DMS153 treated with DMSO at 0.1 percent for 48 hours (cell line): ENCODE data around the gene TMEM229B.

ENCODE experiments used
- DNase-seq: peaks from one replicate; lab custom pipeline; 2025; ENCODE audit not compliant: unreplicated experiment; lab: John Stamatoyannopoulos, UW

Gene TMEM229B

DNA sequence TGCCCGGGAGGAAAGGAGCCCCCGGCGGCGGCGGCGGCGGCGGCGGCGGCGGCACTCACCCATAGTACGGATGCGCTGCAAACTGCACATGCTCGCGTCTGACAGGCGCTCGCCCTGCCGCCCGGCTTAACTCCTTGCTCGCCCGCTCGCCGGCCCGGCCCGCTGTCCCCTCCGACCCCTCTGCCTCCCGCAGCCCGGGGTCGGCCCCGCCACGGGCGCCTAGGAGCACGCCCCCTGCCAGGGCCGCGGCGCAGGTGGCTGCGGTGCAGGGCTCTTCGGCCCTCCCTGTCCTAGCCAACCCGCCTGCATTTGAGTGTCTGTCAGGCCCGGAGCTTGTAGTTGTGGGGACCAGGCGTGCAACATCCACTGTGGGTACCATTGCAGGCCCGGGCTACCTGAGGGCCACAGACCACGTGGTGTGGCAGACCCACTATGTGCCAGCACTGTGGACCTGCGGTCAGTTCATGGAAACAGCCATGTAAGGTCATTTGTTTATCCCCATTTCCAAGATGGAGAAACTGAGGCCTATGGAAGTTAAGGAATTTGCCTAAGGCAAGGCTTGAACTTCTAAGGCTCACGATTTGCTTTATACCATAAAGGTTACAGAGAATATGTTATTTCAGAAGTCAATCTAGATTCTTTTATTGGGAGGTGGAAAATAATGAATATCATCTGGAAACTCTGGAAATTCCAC is 27.0 kb upstream of the TMEM229B start:
- no peak for DNase-seq

DNA sequence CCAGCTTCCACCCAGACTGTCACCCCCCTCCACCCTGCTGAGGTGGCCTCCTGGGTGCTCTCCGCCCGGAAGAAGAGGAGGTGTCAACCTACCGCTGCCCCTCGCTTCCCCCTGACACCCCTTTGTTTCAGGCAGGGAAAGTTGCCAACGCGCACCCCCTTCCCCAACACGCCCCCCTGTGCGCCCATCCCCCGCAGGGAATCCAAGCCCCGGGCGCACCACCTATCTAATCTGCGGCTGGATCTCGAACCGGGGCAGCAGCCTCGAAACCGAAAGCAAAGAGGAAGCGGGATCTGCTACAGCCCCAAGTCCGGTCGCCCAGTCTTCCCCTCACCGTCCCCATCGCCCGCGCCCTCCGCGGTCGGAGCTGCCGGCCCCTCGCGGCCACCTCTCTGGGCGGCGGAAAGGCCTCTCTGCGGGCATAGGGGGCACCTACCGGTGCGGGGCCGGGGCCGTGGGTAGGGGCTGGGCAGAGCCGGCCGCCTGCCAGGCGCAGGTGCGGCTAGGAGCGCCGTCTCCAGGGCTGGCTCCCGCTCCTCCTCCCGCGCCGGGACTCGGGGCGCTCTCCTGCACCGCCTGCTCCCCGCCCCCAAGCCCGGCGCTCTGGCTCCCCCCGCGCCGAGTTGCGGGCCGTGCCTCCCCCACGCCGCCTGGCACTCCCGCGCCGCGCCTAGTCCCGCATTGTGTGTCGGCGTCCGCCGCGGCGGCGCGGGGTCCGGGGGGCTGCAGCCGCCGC is 26.3 kb upstream of the TMEM229B start:
- DNase-seq = no peak

DNA sequence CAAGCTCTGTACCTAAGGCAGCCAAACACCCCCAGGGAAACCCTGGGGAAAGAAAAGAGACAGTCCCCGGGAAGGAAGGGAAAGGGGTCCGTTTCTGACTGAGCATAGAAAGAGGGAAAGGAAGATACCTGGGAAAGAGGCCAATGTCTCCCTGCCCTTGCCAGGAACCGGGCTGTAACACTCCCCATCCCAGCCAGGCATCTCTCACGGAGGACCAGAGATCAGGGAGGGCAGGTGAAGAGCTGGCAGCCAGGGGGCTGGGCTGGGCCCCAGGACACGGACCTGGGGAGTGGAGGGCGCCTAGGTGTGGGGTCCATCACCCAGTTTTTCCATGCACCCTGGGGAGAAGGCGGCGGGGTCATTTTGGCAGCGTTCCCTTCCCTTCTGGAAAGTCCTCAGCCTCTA is 25.7 kb upstream of the TMEM229B start:
- no peak for DNase-seq

DNA sequence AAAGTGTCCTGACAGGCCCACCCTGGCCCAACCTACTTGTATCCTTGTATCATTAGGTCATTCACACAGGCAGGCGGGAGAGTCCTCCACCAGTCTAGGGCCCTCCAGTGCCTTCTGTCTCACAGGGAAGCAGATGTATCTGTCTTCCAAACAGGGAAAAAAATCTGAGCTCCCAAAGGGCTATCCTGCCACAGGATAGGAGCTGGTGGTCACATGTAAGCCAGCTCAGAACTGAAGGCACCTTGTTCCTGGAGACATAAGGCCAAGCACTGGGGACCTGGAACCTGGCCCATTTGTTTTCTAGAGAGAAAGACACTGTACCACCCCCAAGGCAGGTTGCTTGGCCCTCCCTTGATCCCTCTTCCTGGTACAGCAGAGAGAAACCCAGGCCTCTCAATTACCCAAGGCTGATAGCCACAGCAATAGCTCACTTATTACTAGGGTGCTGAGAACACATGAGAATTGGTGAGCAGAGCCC is 25.1 kb upstream of the TMEM229B start:
- no peak for DNase-seq

DNA sequence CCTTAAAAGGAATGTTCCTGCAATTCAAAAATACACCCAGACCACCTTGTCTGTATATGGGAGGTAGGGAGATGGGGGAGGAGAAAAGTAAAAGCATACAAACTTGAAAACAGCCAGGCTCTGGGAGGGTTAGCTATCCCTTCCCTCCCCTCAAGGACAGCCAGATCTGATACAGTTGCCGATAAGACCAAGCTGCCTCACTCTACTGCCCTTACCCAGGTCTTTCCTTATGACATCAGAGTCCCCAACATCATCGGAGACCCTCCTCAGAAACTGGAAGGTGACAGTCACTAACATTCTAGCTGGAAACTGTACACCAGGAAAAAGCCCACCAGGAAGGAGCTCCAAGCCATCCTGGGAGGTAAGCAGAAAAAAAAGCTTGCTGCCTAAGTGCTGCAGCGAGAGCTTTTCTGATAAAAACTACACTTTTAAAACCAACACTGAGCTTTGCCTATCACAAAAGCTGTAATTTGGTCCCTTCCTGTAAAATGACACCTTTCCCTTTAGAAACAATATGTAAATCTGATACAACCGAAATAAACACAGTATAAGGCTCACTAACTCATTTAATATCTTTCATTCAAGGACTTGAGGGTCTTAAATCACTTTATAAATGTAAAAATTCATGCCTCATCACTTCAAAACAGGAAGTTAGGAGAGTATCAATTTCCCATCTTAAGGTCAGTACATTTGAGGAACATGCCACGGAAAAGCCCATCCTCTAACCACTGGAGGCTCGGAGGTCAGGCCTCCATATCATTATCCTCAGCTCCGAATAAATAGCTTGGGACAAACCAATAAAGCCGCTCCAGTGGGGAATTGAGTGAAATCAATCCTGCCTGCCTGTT is 24.2 kb upstream of the TMEM229B start:
- DNase-seq = no peak

DNA sequence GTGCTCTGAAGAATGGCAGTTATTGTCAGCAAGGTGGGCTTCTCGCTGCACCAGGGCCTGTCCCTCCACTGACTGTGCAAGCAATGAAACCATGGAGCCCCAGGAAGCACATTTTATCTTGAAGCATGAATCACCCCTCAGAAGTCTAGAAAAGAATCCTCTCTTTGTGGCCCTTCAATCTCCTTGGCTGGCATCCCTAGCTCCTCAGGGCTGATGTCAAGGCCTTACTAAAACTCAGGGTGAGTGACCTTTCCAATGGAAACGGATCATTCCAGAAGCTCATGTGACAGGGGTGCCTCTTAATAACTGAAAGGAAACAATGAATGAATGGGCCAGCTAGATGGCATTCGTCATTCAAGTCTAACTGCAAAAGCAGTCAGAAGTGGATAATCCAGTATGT is 22.3 kb upstream of the TMEM229B start:
- DNase-seq = no peak

DNA sequence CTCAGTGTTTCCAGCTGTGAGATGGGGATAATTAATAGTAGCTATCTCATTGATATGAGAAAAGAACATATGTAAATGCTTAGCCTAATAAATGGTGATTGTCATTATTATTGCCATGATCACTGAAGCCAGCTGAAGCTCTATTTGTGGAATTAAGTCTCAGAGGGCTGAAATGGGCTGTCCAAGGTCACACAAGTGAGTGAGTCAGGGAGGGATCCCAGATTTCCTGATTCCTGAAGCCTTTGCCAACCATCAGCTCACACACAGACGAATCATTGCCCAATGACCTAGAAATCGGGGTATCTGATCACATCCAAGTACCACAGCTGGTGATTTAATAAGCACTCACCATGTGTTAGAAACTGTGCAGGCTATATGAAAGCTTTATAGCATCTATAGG is 21.6 kb upstream of the TMEM229B start:
- no peak for DNase-seq

DNA sequence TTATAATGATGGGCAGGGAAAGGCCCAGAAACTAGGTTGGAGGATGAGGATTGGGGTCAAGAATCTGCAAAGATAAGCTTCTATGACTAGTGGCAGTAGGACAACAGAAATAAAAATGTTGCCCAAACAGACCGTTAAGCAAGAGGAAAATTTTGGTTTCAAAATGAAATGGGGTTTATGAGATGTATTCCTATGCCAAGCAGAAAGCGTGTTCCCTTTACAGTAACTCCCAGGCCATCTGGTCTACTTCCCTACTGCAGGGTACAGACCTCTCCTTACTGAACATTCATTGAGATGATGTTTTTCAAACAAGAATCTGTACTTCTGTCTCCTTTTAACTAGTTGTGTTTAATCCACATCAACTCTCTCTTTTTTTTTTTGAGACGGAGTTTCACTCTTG is 20.4 kb upstream of the TMEM229B start:
- no peak for DNase-seq

DNA sequence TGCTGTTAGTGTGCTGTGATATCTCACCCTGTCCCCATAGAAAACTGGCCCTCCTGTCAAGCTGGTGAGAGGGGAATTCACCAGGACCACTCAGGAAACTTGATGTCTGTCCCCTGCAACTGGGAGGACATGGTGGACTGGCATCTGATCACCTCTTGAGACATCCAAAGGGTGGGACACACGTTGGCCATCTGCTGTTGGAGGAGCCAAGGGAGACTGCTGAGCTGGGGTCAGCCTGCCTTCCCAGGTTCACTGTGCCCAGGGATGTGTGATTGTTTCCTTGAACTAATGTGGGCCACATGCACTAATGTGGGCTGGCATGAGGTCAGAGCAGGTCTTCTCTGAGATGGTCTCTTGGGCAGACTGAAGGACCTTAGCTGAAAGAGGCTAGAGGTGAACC is 16.7 kb upstream of the TMEM229B start:
- no peak for DNase-seq

DNA sequence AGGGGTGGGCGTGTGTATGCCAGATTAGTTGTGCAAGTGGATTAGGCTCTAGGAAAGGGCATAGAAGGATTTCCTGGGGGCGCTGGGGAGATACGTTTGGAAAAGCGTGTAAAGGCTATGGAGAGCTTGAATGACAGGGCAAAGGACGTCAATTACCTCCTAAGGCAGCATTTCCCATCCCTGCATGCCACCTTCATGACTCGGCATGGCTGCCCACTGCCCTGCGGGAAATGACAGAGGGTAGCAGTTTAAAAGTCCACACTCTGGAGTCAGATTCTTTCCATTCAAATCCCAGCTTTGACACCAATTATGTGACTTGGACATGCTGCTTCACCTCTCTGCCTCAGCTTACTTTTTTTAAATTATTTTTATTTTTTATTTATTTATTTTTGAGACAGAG is 14.8 kb upstream of the TMEM229B start:
- no peak for DNase-seq

DNA sequence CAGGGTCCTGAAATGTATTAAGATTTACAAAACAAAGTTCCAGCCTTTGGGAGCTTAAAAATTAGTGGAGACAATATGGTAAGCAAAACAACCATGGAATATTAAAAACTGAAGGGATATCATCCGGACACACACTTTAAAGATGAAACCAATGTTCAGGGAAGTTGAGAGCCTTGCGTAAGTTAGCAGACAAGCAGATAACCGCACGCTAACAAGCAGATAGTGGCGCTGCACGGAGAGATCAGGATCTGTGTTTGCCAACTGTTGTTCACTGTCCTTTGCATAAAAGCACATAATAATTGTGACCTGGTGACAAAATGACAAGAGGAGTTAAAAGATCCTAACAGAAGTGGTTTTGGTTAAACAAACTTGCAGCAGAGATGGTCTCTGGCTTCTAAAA is 14.3 kb upstream of the TMEM229B start:
- DNase-seq = no peak

DNA sequence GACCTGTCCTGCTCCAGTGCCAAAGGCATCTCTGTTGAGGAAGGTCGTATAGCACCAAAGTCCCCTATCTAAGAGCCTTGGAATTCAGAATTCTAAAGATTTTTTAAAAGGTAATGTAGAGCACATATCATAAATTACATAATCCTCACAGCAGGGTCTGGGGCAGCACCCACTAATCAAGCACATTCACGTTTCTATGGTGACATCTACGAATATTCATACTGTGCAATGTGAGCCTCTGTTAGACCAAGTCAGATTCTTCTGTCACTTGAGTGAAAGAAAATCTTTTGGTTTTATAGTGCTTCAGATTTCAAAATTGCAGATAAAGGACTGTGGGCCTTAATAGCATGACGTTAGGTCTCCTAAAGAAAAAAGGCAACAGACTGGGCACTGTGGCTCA is 13.1 kb upstream of the TMEM229B start:
- DNase-seq = no peak

DNA sequence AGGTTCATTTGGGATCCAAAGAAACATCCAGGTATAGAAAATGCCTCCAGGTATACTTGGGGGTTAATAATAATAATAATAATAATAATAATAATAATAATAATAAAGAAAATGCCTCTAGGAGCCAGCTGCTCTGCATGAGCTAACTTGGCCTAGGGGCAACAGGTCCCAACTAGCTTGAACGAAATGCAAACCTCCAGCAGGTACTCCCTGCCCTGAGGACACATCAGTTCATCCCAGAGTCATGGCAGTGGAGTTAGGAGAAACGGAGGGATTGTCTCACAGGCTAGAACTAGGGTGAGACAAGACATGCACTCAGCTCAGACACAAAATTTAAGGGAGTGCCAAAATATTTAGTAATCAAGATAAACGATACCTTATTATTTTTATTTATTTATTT is 12.5 kb upstream of the TMEM229B start:
- no peak for DNase-seq

DNA sequence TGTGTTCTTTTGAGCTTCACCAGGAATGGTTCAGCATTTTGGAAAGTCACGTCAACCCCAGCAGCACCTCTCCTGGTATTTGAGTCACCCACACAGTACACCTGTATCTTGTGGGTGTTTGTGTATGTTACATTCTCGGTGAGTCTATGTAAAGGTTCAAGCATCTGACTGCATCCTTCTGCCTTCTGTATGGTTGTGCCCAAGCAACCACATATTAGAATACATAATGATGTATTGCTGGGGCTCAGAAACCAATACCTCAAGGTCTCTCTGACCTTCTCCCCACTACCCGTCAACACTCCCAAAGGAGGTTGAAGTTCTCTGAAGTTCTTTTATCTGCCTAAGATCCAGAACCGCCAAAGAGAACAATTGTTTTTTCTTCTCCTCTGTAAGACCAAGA is 9.2 kb upstream of the TMEM229B start:
- DNase-seq = no peak

DNA sequence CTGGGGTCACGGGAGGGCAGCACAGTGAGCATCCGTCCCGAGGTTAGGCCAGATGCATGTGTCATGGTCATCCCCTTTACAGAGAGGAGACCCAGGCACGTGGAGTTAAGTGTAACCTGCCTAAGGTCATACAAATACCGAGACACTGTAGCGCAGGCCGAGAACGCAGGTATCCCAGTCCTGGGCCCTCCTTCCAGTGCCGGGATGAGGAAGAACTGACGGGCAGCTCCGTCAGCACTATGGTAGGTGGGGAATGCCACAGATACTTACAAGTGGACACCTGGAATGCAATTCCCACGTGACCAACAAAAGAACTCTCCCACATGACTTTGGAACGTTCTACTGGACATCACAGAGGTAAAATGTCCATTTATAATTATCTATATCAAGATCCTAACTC is 8.7 kb upstream of the TMEM229B start:
- DNase-seq = no peak

DNA sequence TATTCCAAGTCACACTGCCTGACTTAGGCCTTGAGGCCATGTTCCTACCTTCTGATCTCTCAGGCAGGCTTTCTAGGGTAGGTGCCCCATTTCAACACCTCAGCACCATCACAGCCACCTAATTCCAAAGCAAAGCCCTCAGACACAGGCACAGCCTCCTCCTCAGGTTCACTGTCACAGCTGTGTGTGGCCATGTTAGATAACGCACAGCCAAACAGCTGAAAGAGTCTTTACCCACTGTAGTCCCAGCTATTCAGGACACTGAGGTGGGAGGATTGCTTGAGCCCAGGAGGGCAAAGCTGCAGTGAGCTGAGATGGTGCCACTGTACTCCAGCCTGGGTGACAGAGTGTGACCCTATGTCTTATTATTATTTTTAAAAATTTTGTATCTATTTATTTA is 7.3 kb upstream of the TMEM229B start:
- DNase-seq = no peak

DNA sequence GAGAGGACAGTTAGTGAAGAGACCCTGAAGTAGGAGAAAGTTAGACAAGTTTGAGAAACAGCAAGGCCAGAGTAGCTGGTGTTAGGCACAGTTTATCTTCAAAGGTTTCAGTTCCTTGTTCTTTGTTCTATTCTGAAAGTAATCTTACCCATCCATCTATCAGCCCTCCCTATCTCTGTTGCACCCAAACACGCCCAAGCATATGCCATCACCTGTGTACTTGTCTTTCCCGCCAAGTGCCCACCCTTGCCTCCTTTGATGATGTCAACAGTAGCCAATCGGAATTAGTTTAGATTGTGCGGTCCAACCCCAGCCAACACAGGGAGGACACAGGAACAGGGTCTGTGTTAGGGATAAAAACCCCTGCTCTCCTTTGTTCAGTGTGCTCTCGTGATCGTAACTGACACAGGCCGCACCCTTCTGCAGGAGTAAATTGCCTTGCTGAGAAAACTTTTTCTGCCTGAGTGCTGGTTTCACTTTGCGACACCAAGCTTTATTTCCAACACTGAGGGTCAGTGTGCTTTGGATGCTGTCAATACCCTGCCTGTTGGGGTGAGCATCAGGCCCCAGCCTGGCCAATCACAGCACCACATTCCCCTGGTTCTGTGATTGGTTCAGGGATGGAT is 4.7 kb upstream of the TMEM229B start:
- DNase-seq = no peak

DNA sequence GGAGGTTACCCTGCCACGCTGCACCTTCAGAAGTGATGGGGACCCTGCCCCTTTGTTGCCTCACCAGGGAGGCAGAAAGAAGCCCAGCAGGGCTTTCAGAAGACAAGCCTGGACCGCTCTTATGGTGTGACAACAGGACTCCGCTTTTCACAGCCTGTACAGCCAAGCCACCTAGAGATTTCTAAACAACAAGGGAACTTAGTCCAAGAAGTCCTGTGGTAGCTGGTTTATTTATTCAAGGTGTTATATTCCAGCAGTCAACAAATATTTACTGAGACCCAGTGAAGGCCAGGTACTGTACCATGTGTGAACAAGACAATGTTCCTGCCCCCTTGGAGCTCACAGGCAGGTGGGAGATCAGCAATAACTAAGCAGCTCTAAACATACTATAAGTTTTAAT is 4.0 kb upstream of the TMEM229B start:
- DNase-seq = no peak

DNA sequence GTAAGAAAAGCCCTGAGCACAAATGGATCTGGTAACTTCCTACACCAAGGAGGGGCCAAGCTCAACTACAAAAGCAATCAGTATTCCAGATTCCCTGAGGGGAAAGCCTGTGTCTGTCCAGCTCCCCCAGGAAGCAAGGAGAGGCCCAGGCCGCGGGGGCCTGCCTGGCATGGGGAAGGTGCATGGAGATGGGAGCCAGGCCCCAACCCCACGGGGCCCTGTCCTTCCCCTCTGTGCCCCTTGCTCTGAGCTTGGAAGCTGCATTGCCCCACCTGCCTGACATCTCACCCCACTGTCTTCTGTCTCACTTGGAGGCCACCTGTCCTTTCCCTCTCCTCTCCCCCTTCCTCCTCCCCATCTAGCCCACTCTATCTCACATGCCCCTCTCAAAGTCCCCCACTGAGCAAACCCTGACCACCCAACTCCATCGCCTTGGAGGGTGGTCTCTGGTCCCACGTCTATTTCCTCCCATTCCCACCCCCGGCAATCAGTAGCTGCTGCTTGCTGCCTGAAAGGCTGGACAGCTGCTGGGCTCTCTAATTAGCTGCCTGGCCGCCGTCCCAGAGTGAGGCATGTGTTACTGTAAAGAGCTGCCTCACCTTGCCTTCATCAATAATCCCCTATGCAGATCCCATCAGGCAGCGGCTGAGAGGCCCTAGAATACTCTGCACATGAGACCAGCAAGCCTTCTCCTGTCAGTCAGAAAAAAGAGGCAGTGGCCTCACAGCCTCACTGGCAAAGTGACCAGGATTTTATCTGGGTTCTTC is 3.4 kb upstream of the TMEM229B start:
- DNase-seq = no peak

DNA sequence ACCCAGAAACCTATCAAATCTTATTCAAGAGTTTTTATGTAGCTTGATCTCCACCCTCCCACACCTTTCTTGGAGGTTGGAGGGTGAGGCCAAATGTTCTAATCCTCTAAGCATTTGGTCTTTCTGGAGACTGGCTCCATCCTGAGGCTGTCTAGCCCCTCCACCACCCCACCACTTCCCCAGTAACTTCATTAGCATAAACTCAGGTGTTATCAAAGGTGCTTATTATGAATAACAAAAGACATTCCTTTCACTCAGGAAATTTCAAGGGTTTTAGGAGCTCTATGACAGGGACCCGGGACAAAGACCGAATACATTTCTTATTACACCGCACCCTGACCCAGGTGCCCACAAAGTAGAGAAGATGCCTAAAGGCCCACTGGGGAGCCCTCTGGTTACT is 2.8 kb upstream of the TMEM229B start:
- no peak for DNase-seq

DNA sequence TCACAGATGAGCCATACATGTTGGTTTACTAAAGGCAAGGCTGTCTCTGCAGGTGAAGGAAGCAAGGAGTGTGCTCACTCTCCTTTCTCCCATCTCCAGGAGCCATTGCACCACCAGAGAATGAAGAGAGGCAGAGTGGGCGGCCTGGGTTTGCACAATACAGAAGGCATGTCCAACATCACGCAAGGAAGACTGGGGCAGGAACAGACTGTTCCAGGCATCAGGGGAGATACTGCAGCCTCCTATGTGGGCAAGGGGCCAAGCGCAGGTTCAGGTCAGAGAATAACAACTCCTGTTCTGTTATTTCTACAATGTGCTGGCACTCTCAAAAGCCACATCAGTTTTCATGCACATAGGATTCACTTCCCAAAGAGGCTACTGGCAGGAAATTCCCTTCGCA is 1.7 kb upstream of the TMEM229B start:
- DNase-seq = no peak
